ENCODE results near the gene TNFAIP2.
"Not testable (repeated sequence)": the region's sequence is repeated elsewhere in the genome, so short reads cannot be mapped to it uniquely, and the experiment has no call there.

TNFAIP2 gene

DNA sequence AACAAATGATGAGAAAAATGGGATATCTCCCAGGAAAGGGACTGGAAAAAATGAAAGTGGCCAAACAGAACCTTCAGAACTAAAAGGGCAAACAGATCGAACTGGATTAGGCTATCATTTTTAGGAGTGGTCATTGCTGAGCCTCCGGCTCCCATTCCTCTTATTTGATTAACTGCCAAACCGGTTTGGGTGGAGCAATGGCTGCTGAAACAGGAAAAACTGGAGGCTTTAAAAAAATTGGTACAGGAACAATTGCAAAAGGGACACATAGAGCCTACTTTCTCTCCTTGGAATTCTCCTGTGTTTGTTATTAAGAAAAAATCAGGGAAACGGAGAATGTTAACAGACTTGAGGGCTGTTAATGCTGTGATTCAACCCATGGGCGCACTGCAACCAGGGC is 49.7 kb downstream of the TNFAIP2 start:
- Histone ChIP-seq H3K4me1 (peaks cover 21% of the 10 kb centered on the region), H2AFZ (no peak overlapping the region), H3K4me3 (ENCODE audit: low read depth, low read length) (no peak overlapping the region), H3K4me2 (ENCODE audit: low read length) (no peak overlapping the region), H3K27me3 (ENCODE audit: control insufficient read depth, insufficient read depth, low read length) (no peaks in the 10 kb centered on the region), H3K36me3 (ENCODE audit: control insufficient read depth, insufficient read depth, low read length) (no peaks in the 10 kb centered on the region), H3K9ac (no peak overlapping the region), H3K79me2 (no peaks in the 10 kb centered on the region), H3K27ac (no peak overlapping the region), H3K9me3 (ENCODE audit: control insufficient read depth, low read length) (no peaks in the 10 kb centered on the region)
- no peak for TF ChIP-seq CTCF (IDR thresholded peaks at IDR 0.05)

DNA sequence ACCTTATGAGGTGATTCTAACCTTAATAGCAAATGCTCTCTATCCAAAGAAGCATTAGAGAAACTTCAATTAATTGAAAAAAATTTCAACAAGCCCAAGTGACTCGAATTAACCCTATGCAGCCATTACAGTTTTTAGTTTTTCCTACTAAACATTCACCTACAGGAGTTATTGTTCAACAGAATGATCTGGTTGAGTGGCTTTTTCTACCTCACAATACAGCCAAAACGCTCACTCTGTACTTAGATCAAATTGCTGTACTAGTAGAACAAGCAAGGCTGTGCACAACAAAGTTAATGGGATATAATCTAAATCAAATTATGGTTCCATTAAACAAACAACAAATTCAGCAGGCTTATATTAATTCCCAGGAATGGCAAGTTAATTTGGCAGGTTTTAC is 50.6 kb downstream of the TNFAIP2 start:
- not testable (repeated sequence) for H3K36me3 ChIP-seq (ENCODE audit: control insufficient read depth, insufficient read depth, low read length); H3K9ac ChIP-seq; H3K27me3 ChIP-seq (ENCODE audit: control insufficient read depth, insufficient read depth, low read length); H3K4me3 ChIP-seq (ENCODE audit: low read depth, low read length); H2AFZ ChIP-seq; H3K4me2 ChIP-seq (ENCODE audit: low read length); H3K79me2 ChIP-seq; H3K9me3 ChIP-seq (ENCODE audit: control insufficient read depth, low read length); H3K27ac ChIP-seq
- peaks cover 12% of the 10 kb centered on the region for H3K4me1 ChIP-seq

DNA sequence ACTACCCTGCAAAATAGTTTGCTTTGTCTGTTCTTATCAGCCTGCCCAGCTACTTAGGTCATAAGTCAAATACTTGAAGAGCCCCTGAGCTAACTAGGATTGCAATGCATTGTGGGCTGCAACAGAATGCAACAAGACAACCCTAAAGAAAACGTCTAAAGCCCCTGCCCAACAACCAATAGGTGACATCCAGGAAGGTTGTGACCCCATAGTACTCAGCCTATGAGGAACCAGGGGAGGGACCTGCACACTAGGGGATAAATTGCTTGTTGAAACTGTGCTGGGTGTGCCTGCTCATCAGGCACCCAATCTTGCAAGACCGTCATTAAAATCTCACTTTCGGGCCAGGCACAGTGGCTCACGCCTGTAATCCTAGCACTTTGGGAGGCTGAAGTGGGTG is 52.9 kb downstream of the TNFAIP2 start:
- not testable (repeated sequence) for H3K4me3 ChIP-seq (ENCODE audit: low read depth, low read length); H3K27me3 ChIP-seq (ENCODE audit: control insufficient read depth, insufficient read depth, low read length); H3K27ac ChIP-seq; H3K9me3 ChIP-seq (ENCODE audit: control insufficient read depth, low read length); H3K79me2 ChIP-seq; H2AFZ ChIP-seq; H3K4me1 ChIP-seq; H3K36me3 ChIP-seq (ENCODE audit: control insufficient read depth, insufficient read depth, low read length); H3K9ac ChIP-seq; H3K4me2 ChIP-seq (ENCODE audit: low read length)

GRCh38 chr14:103177376-103177775 is 54.1 kb downstream of the TNFAIP2 start:
- Histone ChIP-seq H3K27ac (no peak overlapping the region), H3K36me3 (ENCODE audit: control insufficient read depth, insufficient read depth, low read length) (no peaks in the 10 kb centered on the region), H2AFZ (no peak overlapping the region), H3K79me2 (no peaks in the 10 kb centered on the region), H3K9ac (no peak overlapping the region), H3K4me2 (ENCODE audit: low read length) (no peak overlapping the region), H3K4me3 (ENCODE audit: low read depth, low read length) (no peak overlapping the region), H3K9me3 (ENCODE audit: control insufficient read depth, low read length) (no peaks in the 10 kb centered on the region), H3K27me3 (ENCODE audit: control insufficient read depth, insufficient read depth, low read length) (no peaks in the 10 kb centered on the region), H3K4me1 (no peaks in the 10 kb centered on the region)
- no peak for TF ChIP-seq CTCF (IDR thresholded peaks at IDR 0.05)

GRCh38 chr14:103178521-103178920 is 55.3 kb downstream of the TNFAIP2 start:
- H3K36me3 ChIP-seq (ENCODE audit: control insufficient read depth, insufficient read depth, low read length) = no peaks in the 10 kb centered on the region
- H3K27ac ChIP-seq = no peak overlapping the region
- no peak overlapping the region for H3K4me2 ChIP-seq (ENCODE audit: low read length)
- no peaks in the 10 kb centered on the region for H3K9me3 ChIP-seq (ENCODE audit: control insufficient read depth, low read length)
- no peak overlapping the region for H3K4me3 ChIP-seq (ENCODE audit: low read depth, low read length)
- no peaks in the 10 kb centered on the region for H3K4me1 ChIP-seq
- H2AFZ ChIP-seq = no peak overlapping the region
- H3K9ac ChIP-seq = no peak overlapping the region
- H3K27me3 ChIP-seq (ENCODE audit: control insufficient read depth, insufficient read depth, low read length) = no peaks in the 10 kb centered on the region
- no peaks in the 10 kb centered on the region for H3K79me2 ChIP-seq
- TF ChIP-seq CTCF (IDR thresholded peaks at IDR 0.05) = no peak

DNA sequence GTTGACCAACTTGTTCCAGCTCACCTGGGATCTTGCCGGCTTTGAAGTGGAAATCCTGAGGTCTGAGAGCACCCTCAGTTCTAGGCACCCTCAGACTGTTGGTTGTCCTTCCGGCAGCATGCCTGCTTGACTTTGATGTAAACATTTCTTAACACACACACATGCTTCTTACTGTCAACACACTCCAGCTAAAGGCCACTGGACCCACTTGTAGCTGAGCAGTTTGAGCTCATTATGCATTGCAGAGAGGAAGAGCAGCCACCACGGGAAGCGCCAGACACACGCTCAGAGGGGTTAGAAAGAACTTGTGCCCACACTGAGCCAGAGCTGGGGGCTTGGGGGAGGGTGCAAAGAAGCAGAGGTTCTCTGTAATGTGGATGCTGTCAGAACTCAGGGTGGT is 55.8 kb downstream of the TNFAIP2 start:
- H3K4me2 ChIP-seq (ENCODE audit: low read length) = no peak overlapping the region
- H3K9me3 ChIP-seq (ENCODE audit: control insufficient read depth, low read length) = no peaks in the 10 kb centered on the region
- H2AFZ ChIP-seq = peak overlapping the region; percentile 18
- TF ChIP-seq CTCF (IDR thresholded peaks at IDR 0.05) = no peak
- H3K4me1 ChIP-seq = no peaks in the 10 kb centered on the region
- no peak overlapping the region for H3K27ac ChIP-seq
- H3K36me3 ChIP-seq (ENCODE audit: control insufficient read depth, insufficient read depth, low read length) = no peaks in the 10 kb centered on the region
- no peaks in the 10 kb centered on the region for H3K27me3 ChIP-seq (ENCODE audit: control insufficient read depth, insufficient read depth, low read length)
- no peak overlapping the region for H3K9ac ChIP-seq
- H3K4me3 ChIP-seq (ENCODE audit: low read depth, low read length) = no peak overlapping the region
- no peaks in the 10 kb centered on the region for H3K79me2 ChIP-seq

All from parathyroid adenoma (tissue), 2 donors.